ENCODE results near the gene PDE6B.
"Not testable (repeated sequence)": the region's sequence is repeated elsewhere in the genome, so short reads cannot be mapped to it uniquely, and the experiment has no call there.

The PDE6B gene

DNA sequence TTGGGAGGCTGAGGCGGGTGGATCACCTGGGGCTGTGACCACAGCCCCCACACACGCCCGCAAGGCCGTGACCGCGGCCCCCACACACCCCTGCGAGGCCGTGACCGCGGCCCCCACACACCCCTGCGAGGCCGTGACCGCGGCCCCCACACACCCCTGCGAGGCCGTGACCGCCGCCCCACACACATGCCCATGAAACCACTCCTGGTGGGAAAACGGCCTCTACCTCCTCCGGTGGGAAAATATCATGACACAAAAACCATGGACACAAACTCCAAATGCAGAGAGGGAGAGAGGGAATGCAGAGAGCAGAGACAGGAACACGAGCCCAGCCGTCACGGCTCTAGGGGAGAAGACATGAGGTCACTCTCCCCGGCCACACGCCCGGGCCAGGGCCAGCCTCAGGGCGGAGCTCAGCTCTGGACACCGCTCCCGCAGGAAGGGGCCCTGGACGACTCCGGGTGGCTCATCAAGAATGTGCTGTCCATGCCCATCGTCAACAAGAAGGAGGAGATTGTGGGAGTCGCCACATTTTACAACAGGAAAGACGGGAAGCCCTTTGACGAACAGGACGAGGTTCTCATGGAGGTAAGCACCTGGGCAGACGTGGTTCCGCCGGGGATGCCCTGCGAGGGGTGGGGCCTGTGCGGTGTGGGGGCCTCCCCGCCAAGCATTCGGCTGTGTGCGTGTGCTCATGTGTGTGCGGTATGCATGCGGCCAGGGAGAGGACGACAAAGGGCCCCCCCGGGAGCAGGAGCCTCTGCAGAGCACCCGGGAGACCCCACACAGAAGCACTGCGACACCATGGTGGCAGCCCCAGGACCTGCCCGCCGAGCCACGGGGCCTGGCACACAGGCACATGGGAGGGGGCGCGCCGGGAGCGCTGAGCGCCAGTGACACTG is 31.3 kb downstream of the PDE6B start:
- no peak for FAIRE-seq
- no peak for DNase-seq (ENCODE audit: low spot score)

DNA sequence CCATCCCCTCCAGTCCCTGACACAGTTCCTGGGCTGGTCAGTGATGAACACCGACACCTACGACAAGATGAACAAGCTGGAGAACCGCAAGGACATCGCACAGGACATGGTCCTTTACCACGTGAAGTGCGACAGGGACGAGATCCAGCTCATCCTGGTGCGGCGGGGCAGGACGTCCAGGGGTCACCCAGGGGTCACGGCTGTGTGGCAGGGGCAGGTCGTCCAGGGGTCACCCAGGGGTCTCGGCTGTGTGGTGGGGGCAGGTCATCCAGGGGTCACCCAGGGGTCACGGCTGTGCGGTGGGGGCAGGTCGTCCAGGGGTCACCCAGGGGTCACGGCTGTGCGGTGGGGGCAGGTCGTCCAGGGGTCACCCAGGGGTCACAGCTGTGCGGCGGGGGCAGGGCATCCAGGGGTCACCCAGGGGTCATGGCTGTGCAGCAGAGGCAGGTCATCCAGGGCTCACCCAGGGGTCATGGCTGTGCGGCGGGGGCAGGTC is 32.0 kb downstream of the PDE6B start:
- DNase-seq (ENCODE audit: low spot score) (no peak), FAIRE-seq (no peak)

DNA sequence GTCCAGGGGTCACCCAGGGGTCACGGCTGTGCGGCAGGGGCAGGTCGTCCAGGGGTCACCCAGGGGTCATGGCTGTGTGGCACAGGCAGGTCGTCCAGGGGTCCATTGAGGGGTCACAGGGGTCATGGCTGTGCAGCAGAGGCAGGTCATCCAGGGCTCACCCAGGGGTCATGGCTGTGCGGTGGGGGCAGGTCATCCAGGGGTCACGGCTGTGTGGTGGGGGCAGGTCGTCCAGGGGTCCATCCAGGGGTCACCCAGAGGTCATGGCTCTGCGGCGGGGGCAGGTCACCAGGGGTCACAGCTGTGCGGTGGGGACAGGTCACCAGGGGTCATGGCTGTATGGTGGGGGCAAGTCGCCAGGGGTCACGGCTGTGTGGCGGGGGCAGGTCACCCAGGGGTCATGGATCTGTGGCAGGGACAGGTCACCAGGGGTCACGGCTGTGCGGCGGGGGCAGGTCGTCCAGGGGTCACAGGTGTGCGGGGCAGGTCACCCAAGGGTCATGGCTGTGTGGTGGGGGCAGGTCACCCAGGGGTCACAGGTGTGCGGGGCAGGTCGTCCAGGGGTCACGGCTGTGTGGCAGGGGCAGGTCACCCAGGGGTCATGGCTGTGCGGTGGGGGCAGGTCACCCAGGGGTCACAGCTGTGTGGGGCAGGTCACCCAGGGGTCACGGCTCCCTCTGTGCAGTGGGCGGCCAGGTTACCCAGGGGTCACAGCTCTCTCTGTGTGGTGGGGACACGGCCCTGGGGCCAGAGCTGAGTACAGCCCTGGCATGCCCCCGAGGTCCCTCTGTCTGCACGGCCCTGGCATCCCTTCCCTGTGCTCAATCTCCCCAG is 32.7 kb downstream of the PDE6B start:
- DNase-seq (ENCODE audit: low spot score) (no peak), FAIRE-seq (no peak)

DNA sequence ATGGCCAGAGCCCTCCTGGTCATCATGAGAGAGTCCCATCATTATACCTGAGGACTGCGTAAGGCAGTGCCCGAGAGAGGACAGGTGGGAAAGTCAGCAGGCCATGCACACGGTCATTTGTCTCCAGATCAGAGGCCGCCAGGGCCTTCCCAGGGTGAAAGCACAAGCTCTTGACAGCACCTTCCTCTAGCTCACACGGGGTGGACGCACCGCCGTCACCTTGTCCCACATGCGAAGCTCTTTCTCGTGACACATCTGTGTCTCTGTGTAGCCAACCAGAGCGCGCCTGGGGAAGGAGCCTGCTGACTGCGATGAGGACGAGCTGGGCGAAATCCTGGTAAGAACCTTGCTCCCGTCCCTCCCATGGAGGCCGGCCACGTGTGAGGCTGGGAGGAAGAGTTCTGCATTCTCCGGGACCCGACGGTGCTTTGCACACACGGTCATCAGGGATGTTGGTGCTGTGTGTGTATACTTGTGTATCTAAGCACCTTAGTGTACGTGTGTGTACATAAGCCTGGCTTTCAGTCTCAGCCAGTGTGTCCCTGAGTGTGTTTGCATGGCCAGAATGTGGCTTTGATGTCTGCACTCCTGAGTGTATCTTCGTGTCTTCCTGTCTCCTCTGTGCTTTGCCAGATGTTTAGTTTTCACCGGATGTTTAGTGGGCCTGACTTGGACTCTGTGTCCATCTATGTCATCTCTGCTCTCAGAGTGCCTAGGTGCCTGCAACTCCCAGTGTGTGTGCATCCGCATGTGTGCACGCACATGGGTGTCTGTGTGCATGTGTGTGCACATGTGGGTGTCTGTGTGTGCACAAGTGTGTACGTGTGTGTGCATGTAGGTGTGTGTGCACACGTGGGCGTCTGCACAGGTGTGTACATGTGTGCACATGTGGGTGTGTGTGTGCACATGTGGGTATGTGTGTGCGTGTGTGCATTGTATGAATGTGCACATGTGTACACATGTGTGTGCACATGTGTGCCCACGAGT is 33.6 kb downstream of the PDE6B start:
- no peak for FAIRE-seq
- DNase-seq (ENCODE audit: low spot score), result no peak

DNA sequence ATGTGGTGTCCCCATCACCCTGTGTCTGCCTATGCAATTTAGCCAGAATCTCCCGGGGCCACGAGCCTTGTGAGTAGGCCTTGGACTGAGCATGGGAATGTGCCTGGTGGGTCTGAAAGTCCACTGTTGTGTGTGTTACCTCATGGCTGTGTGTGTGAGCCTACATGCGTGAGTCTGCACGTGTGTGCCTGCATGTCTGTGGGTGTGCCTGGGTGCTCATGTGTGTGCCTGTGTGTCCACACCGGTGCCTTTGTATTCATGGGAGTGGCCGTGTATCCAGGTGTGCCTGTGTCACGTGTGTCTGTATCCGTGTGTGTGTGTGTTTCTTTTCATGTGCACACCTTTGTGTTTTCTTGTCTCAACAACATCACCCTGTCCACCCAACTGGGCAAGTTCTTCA is 34.5 kb downstream of the PDE6B start:
- no peak for FAIRE-seq
- no peak for DNase-seq (ENCODE audit: low spot score)

DNA sequence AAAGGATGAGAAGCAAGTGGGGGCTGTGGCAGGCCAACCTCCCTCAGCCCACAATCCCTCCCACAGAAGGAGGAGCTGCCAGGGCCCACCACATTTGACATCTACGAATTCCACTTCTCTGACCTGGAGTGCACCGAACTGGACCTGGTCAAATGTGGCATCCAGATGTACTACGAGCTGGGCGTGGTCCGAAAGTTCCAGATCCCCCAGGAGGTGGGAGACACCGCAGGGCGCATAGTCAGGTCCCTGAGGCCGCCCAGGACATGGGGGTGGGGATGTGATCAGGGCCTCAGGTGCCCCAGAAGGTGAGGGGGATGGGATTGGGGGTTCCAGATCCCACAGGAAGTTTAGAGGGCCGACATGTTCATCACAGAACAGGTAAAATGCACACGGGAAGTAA is 35.0 kb downstream of the PDE6B start:
- FAIRE-seq, result no peak
- no peak for DNase-seq (ENCODE audit: low spot score)

DNA sequence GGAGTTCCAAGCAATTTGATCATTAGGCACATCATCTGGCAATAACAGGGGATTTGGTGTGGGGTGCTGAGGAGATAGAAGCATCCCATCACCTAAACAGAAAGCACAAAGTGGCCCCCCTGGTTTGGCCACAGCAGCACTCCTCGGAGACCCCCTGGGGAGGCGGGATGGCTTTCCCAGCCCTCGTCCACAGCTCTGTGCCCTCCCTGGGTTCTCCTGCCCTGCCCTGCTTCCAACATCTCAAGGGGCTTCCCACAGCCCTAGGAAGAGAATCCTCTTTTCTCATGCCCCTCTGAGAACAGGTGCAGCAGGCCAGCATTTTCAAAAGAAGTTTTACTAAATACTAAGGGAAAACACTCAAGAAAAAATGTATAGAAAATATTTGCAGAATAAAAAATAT is 35.9 kb downstream of the PDE6B start:
- DNase-seq (ENCODE audit: low spot score) (no peak), FAIRE-seq (no peak)

DNA sequence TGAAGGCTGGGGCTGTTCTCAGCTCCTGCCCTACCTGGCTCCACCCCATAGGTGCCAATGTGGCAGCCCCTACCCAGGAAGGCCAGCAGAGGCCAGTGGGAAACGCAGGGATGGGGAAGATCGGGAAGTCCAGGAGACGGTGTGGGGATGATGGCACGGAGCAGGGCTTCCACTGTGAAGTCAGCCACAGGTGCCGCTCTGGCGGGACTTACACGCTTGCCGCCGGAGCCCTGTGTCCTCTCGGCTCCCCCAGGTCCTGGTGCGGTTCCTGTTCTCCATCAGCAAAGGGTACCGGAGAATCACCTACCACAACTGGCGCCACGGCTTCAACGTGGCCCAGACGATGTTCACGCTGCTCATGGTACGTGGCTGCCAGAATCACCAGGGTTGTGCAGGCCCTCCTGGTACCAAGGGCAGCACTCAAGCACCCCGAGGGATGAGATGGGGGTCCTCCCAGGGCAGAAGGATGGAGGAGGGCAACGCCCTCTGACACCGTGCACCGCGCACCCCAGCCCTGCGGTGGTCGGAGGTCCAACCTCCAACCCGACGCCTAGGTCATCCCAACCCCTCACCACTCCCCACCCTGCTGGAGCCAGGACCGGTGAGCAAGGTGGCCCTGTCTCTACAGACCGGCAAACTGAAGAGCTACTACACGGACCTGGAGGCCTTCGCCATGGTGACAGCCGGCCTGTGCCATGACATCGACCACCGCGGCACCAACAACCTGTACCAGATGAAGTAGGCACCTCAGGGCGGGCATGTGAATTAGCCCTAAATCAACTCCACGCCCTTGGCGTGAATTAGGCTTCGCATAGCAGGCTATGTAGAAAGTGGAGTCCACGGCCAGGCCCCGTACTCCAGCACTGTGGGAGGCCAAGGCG is 36.7 kb downstream of the PDE6B start:
- DNase-seq (ENCODE audit: low spot score), result no peak
- FAIRE-seq, result no peak

DNA sequence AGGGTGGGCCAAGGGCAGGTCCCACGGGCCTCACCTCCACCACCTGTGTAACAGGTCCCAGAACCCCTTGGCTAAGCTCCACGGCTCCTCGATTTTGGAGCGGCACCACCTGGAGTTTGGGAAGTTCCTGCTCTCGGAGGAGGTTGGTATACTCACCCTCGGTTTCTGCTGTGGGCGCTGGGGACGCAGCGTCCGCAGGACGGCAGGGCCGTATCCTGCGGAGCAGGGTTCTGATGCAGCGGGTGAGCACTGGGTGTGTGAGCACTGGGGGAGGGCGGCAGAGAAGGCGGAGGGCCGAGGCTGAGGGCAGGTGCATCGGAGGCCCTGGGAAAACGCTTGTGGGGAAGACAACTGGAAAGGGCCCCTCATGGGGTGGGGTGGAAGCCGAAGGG is 37.7 kb downstream of the PDE6B start:
- no peak for FAIRE-seq
- no peak for DNase-seq (ENCODE audit: low spot score)

DNA sequence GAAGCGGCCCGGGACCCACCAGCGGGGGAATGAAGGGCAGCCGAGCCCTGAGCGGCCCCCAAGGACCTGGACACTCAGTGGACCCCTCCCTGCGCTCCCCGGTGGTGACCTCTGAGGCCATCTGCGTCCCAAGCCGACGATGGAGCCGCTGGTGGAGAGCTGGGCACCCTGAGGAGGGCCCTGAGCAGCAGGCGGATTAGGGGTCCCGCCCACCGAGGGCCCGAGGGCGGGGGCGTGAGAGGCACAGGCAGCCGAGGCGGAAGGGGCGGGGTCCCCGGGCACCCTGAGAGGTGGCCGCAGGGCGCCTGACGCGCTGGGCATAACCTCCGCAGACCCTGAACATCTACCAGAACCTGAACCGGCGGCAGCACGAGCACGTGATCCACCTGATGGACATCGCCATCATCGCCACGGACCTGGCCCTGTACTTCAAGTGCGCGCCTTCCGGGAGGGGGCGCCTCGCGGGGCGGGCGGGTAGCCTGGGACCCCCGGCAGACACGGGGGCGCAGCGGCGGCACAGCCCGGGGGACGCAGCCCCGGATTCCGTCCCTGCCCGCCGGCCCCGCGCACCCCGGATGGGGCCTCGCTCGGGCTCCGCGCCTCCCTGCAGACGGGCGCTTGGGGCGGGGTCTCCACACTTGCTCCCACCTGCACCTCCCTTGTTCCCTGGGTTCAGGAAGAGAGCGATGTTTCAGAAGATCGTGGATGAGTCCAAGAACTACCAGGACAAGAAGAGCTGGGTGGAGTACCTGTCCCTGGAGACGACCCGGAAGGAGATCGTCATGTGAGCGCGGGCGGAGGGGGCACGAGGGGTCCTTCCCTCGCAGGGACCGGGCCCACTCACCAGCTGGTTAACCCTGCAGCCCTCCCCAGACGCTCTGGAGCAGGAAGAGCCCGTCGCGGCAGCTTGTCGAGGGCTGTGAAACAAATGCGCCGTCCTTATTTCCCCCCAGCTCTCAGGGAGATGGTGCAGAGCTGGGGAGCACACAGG is 38.4 kb downstream of the PDE6B start:
- DNase-seq (ENCODE audit: low spot score), result no peak
- no peak for FAIRE-seq

DNA sequence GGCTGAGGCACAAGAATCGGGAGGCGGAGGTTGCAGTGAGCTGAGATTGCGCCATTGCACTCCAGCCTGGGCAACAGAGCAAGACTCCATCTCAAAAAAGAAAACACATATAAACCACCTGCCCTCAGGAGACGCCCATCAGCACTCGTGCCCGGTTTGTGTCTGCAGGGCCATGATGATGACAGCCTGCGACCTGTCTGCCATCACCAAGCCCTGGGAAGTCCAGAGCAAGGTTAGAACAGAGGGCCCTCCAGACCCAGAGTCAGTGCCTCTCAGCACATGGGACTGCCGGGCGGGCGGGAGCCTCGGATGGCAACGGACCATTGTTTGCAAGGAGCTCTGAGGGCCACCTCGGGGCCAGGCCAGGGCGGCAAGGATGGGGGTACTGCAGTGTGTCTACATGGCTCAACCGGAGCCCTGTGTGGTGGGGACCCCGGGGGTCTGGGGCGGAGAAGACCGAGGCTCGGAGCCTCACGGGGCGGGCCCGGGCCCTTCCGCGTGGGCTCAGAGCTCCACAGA is 39.4 kb downstream of the PDE6B start:
- DNase-seq (ENCODE audit: low spot score) (no peak), FAIRE-seq (no peak)

DNA sequence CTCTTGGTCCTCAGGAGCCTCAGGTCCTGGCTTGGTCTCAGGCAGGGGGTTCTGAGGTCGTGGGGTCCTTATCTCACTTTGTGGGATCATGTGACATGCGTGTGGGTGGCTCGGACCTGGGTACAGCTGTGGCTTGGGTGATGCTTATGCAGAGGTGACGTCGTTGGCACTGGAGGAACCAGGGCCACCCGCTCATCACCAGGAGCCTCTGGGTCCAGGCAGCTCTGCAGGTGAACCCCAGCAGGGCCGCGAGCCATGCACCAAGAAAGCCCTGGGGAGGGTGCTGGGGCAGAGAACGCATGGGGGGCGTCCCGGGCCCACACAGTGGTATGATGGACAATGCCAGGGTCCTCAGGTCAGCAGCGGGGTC is 40.0 kb downstream of the PDE6B start:
- FAIRE-seq, result no peak
- no peak for DNase-seq (ENCODE audit: low spot score)

DNA sequence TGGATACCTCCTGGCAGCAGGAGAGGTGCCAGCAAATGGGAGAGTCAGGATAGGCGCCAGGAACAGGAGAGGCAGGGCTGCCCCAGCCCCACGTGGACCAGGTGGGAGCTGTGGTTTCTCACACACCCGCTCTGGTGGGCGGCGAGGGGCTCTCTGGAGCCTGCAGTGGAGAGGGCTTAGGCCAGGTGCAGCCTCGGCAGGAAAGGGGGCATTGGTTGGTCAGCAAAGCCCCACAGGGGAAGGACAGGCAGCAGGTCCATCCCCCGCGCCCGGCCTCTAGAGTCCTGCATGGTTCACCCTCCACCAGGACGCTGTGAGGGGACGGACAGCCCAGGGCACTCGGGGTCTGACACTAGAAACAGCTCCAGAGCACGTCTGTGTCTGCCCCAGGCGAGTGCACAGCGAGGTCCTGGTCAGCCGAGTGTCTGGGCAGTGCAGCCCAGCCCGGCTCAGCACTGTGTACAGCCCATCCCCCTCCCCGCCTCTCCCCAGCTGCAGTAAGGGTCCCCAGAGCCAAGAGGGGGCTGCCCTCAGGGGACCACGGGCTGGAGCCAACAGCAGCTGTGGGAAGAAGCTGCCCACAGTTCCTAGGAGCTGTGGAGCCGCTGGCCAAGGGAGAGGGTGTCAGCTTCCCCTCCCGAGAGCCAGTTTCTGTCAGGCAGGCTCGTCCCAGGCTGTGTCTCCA is 40.5 kb downstream of the PDE6B start:
- no peak for FAIRE-seq

DNA sequence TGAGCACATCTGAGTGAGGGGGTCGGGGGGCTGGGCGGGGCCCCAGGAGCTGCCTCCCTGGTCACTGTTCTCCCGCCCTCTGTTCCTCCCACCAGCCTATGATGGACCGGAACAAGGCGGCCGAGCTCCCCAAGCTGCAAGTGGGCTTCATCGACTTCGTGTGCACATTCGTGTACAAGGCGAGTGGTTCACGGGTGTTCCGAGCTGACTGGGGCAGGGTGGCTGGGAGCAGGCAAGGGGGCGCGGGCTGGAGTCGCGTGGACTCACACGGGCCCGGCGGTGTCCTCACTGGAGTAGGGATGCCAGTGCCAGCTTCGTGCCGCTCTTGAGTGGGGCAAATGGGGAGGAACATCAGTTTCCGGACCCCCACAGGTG is 41.0 kb downstream of the PDE6B start:
- FAIRE-seq, result no peak

More for the DNA sequence above, 40.5 kb downstream of the PDE6B start:
- DNase-seq (ENCODE audit: low spot score), result no peak

DNA sequence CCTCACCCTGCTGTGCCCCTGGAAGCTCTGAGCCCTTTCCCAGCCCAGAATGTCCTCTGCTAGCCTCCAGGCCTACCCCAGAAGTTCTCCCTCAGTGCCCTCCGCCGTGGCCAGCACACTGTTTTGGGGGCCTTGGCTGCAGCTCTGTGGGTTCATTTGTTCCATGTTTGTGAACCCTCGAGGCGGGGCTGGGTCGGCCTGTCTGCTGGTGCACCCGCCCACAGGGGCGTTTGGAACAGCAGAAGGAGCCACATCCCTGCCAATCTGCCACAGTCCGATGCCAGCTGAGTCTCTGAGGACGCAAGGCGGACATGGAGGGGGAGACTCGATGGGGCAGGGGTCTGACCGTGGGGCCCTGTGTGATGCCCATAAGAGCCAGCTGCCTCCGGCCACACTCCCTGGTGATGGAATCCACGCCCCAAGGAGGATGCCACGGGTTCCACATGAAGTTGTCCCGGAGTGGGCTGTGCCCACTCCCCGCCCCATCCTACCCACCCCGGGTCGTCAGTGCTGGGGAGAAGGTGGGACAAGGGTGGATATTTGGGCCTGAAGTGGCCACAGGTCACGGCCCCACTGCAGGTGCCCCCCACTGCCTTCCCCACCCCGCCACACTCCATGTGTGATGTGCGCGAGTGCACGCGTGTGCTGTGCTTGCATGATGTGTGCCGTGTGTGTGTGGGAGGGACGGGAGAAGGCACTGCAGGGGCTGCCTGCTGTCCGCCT is 41.6 kb downstream of the PDE6B start:
- FAIRE-seq, result no peak
- DNase-seq (ENCODE audit: low spot score), result no peak

More for the DNA sequence above, 41.0 kb downstream of the PDE6B start:
- no peak for DNase-seq (ENCODE audit: low spot score)

DNA sequence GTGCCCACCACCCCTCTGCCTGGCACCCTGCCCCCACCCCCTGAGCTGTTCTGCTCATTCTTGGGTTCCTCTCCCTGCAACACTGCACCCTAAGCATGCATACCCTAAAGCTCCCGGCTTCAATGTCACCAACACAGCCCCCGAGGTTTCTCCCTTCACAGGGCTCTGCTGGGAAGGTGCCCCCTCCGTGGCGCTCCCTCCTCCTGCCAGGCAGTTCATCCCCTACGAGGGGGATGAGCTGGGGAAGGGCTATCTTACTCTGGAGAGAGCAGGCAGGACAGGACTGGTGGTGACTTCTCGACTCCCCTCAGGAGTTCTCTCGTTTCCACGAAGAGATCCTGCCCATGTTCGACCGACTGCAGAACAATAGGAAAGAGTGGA is 42.2 kb downstream of the PDE6B start:
- no peak for DNase-seq (ENCODE audit: low spot score)
- FAIRE-seq, result no peak

DNA sequence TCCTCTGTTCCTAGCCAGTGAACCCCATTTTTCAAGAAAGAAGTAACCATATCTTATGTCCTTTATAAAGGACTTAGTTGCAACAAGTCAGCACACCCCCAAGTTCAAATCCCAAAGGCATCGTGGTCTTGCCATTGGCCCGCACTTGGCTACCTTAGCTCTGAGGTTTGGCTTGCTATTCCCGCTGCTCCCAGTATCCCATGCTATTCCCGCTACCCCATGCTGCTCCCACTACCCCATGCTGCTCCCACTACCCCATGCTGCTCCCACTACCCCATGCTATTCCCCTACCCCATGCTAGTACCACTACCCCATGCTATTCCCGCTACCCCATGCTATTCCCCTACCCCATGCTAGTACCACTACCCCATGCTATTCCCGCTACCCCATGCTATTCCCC is 42.8 kb downstream of the PDE6B start:
- FAIRE-seq; DNase-seq (ENCODE audit: low spot score): not testable (repeated sequence)

All from RCC 7860 (cell line).